GM21381 (cell line): Measurements from ENCODE around the gene RHBDF1.

ENCODE experiments used
- ATAC-seq: cut with Tn5 transposase; IDR thresholded peaks from one replicate; pipeline ENCODE4 v1.9.1; 2021; ENCODE audit warnings: mild to moderate bottlenecking, moderate library complexity; ENCODE audit not compliant: unreplicated experiment

RHBDF1 gene

DNA sequence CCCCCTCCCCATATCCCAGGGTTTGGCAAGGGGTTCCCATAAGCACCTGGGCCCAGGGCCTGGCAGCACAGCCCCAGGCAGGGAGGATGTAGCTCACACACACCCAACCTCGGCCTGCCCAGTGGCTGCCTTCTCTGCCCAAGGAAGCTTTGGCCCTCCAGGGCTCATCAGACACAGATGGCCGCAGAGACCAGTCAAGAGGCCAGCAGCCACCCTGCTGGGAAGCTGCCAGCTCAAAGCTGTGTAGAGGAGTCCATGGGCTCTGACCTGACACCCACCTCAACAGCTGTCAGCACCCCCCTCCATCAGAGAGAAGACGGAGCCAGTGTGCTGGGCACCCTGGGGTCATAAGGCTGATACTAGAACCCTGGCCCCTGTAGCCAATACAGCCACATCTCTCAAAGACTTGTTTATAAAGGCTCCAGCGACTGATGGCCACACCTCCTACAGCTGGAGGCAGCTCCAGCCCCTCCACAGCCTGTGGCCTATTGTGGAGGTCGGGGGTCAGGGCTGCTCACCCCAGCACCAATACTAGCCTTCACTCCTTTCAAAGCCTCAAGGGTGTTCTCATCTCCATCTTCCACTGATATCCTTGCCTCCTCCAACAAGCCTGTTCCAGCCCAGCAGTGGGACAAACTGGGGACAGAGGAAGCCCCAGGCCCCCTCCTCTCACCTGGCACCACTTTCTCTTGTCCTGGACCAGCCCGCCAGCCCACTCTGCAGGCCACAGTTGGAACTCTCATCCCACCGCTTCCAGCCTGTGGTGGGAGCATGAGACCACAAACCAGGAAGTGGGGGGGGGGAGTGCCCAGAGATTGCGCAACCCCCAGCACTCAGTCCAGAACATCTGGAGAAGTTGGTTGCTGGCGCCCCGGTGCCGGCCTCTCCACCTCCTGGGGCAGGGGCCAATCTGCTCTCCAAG, 3.4 kb upstream of the RHBDF1 start:
- ATAC-seq = no peak

DNA sequence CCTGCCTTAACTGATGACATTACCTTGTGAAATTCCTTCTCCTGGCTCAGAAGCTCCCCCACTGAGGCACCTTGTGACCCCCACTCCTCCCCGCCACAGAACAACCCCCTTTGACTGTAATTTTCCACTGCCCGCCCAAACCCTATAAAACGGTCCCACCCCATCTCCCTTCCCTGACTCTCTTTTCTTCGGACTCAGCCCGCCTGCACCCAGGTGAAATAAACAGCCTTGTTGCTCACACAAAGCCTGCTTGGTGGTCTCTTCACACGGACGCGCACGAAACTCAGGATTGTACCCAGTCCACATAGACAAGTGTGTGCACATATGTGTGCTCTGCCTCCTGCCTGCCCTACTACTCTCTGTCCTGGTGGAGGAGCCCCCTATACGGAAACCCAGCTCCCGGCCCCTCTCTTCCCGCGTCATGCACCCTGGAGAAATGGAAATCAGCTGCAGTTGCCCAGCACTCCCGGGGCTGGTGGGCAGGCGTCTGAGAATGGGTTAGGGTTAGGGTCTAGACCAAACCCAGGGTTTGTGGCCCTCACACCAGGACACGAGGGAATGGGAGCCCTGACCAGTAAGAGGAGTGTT, 2.4 kb upstream of the RHBDF1 start:
- ATAC-seq = no peak

DNA sequence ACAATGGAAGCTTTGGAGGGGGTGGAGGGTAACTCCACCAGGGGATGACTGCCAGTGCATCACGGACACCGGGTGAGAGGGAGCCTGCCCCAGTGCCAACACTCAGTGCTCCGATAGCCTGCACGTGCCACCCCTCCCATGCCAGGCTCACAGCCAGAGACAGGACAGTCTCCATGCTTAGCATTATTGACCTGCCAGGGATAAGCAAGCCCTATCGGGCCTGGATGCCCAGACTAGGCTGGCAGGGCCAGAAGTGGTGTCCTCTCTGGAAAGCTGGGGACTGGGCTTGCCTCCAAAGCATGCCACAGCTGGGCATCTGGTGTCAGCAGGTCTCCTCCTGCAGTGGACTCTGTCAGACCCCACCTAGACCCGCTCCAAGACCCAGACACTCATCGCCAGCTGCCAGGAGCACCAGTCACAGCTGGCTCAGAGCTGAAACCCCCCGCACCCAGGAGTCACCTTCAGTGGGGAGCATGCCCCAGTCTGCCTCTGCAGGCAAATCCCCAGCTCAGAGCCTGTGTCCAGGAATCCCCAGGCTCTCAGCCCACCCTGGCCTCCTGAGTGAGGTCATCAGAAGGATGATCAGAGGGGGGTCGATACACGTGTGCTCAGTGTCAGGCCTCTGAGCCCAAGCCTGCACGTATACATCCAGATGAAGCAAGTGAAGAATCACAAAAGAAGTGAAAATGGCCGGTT, 1.8 kb upstream of the RHBDF1 start:
- no peak for ATAC-seq

DNA sequence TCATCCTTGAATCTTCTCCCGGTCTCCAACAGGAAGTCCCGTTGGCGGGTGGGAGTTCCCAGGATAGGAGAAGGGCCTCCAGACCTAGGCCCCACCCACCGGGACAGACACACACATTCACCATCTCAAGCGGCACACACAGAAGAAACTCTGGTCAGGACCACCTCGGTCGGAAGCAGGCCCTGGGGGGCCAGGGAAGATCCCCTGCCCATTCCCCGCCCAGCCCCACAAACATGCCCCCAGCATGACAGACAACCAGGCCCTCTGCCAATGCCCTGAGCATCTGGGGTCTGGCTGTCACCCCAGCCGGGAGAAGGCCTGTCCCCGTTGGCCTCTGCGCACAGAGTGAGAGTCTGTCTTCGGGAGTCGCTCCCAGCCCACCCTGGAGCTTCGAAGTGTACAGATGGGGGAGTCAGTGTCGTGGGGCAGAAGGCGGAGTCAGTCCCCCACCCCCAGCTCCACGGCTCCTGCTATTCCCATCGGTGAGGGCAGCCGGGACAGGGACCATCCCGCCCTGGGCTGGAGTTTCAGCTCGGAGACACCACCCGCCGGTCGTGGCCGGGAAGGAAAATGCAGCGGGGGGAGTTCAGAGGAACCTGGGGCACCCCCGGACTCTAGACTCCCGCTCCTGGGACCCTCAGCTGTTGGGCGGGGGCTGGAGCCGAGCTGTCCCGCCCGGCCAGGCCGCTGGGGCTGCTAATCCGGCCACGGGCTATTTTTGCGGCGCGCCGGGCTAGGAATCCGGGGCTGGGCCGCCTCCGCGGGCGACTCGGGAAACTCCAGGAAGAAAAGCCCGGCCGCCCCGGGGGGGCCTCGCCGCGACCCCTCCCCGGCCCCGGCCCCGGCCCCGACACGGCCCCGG, 660 bp downstream of the RHBDF1 start:
- no peak for ATAC-seq

DNA sequence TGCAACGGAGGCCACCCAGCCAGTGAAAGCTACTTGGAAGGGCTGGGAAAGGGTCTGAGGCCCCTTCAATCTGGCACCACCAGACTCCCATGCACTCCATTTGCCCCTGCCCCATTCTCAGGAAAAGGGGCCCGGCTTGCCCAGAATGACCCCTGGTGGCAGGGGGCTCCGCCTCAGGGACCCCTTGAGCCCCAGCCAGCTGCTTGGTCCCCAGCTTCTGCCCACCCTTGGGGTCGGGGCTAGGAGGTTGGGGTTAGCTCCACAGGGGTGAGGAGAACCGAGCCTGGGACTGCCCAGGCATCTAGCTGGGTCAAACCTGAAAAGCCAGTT, 1.3 kb downstream of the RHBDF1 start:
- no peak for ATAC-seq

DNA sequence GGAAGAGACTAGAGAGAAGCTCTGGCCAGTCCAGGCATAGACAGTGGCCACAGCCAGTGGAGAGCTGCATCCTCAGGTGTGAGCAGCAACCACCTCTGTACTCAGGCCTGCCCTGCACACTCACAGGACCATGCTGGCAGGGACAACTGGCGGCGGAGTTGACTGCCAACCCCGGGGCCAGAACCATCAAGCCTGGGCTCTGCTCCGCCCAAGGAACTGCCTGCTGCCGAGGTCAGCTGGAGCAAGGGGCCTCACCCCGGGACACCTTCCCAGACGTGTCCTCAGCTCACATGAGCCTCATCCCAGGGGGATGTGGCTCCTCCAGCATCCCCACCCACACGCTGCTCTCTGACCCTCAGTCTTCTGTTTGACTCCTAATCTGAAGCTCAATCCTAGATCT, 3.2 kb downstream of the RHBDF1 start:
- ATAC-seq = no peak

DNA sequence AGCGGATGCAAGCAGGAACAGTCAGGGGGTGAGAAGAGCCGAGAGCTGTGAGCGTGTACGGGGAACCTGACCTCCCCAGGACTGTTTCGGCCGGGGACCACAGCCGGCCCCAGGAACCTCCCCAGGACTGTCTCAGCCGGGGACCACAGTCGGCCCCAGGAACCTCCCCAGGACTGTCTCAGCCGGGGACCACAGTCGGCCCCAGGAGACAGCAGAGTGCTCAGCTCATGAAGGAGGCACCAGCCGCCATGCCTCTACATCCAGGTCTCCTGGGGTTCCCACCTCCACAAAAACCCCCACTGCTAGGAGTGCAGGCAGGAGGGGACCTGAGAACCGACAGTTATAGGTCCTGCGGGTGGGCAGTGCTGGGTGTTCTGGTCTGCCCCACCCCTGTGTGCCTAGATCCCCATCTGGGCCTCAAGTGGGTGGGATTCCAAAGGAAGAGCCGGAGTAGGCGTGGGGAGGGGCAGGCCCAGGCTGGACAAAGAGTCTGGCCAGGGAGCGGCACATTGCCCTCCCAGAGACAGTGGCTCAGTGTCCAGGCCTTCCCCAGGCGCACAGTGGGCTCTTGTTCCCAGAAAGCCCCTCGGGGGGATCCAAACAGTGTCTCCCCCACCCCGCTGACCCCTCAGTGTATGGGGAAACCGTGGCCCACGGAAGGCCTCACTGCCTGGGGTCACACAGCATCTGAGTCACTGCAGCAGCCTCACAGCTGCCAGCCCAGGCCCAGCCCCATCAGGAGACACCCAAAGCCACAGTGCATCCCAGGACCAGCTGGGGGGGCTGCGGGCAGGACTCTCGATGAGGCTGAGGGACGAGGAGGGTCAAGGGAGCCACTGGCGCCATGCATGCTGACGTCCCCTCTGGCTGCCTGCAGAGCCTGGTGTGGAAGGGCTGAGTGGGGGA, 4.3 kb downstream of the RHBDF1 start:
- ATAC-seq = no peak

DNA sequence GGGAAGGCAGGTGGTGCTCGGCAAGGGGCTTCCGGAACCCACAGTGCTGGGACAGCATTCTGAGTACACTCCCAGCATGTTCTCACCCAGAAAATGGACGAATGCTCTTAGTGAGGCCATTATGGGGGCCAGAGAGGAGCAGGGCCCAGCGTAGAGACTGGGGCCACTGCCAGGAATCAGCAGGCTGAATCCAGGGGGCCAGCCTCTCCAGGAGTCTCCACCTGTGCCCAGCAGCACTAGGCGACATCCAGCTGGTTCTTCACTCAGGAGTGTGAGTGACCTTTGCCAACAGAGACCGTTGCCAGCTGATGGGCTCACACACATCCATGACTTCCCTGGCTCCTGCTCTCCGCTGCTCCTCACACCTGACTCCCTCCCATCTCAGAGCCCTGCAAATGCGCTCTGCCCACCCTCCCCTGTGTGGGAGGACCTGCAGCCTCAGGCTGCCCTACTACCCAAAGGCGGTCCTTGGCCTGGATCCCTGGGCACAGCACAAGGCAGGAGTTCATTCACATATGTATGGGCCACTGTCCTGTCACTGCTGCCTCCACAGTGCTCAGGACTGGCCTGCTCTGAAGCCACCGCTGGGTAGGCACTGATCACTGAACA, 5.1 kb downstream of the RHBDF1 start:
- ATAC-seq = no peak

DNA sequence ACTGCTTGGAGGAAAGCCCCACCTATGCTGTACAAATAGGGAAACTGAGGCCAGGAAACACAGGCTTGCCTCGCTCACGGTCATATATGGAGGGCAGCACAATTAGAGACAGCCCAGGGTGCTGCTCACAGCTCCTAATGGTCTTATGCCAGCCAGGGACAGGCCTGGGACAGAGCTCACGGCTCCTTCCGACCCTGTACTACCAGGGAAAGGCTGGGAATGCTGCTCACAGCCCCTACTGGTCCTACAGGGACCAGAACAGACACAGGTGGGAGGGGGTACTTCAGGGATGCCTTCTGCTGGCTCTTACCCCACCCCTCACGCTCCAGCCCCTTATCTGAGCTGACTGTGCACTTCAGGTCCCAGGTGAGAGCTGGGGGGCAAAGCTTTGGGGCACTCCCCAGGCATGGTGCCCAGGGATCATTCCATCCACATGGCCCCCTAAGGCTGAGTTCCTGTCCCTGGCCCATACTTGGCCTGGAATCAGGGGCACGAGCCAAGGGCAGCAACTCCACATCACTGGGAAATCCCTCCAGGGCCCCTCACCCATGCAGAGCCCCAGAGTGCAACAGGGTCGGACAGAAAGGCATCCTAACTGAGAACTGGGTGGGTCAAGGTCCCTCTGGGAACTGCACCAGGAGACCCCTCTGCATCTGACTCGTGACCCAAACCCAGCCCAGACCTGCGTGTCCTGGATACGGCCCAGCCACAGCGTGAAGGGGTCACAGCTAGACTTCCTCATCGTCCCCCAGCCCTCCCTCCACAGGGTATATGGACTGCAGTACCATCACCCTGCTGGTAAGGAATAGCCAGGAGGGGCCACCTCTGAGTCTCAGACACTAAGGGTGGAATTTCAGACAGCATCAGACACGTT, 5.9 kb downstream of the RHBDF1 start:
- no peak for ATAC-seq

DNA sequence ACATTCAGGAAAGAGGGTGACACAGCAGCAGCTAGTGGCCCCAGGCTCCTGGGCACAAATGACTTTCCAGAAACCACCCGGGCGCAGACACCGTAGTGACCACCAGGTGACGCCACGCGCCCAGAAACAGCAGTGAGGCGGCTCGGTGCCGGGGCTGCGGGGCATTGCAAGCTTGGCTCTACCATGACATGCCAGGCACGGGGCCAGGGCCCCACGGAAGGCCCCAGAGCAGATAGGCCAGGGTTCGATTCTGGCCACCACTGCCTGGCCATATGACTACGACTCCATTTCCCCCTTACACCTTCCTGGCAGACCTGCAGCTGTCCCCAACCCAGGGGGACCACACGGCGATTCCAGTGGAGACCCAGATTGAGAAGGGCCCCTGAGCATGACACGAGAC, 6.7 kb downstream of the RHBDF1 start:
- ATAC-seq = no peak

DNA sequence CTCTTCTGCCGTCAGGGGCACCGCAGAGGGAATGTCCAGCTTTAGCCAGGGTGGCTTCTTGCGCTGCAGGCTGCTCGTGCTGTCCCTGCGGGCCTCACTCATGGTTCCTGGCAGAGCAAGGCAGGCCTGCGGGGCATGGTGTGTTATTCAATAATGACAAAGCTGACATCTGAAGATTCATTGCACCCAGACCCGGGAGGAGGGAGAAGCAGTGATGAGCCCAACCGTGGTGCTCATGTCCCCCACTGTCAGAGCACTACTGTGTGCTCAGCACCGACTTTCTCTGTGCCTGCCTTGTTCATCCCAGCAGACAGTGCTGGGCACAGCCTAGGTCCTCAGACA, 7.5 kb downstream of the RHBDF1 start:
- ATAC-seq = no peak

DNA sequence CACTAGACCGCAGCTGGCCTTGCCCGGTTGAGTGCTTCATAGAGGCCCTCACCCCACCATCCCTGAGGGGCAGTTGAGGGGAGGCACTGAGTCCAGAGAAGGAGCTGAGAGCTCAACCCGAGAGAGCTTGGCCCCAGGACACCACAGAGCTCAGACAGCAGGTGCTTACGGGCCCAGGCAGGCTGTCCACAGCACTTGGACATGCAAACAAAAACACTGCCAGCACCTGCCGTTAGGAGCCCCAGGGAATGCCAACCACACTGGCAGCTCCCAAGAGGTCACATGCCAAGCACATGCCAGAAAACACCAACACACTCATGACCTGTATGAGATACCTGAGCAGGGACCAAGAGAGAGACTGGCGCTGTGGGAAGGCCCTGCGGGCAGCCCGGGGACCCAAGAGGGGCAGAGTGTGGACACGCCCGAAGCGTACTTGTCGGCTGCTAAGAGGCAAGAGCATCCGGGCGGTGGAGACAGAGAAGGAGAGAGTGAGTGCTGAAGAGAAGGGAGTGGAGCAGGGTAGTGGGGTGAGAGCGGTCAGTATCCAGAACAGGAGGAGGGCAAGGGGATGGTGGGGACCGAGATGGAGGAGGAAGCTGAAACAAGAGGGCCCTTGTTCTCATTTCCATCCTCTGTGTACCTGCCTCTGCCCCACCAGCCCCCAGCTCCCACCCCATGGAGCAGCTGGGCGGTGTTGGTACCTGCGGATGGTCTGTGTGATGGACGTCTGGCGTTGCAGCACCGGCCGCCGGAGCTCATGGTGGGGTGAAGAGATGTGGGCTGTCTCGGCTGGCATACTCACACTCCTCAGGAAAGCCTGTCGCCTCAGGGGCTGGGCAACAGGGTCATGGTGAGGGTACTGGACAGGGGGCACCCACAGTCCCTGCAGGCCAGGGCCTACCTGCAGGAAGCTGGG, 8.2 kb downstream of the RHBDF1 start:
- ATAC-seq = no peak

DNA sequence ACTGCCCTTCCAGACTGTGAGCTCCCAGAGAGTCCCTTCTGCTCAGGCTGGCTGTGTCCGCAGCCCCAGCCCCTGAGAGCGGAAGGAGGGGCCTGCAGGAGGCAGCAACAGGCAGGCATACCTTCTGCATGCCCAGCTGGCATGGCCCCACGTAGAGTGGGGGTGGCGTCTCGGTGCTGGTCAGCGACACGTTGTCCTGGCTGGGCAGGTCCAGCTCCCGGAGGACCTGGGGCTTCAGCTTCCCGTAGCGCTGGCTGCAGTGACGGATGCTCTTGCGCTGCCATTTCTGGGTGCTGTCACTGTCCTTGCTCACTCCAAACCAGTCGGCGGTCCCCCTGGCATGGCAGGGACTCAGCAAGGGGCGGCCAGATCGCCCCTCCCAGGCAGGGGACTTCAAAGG, 9.0 kb downstream of the RHBDF1 start:
- no peak for ATAC-seq

DNA sequence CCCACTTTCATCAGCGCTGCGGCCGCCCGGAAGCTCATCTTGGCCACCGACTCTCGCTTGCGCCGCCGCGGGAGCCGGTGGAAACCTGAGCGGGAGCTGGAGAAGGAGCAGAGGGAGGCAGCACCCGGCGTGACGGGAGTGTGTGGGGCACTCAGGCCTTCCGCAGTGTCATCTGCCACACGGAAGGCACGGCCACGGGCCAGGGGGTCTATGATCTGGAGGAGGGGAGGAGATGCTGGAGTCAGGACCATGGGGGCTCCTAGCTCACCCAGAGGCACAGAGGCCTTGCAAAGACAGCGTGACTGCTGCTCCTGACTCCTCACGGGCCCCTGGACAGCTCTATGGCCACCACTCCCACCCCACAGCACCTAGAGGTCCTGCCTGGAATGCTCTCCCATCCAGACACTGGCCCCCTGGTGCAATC, 9.5 kb downstream of the RHBDF1 start:
- ATAC-seq = no peak

DNA sequence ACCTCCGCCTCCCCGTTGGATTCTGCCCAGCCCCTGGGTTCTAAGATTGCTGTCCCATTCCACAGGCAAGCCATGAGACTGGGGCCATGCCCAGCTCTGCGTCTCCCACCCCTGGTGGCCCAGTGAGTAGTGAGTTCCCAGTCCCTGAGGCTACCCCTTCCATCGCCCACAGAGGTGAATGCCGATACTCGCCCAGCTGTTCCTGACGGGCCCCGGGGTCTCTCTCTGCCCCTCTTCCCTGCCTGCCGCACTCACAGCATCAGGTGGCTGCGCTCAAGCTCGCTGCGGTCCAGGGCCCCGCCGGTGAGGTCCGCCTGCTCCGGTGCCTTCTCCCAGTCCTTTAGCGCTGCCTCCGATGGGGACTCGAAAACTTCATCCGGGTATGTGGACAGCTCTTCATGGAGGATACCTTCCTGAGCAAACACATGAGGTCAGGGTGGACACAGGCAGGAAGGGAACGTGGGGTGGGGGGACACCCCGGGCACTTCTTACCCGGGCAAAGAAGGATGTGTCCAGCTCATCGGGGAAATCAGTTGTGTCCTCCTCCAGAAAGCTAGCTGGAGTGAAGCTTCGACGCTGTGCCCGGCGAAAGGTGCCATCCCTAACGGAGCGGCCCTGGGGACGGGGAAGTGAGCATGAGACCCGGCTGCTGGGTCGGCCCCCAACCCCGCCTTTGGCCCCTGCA, 10.0 kb downstream of the RHBDF1 start:
- ATAC-seq = no peak

DNA sequence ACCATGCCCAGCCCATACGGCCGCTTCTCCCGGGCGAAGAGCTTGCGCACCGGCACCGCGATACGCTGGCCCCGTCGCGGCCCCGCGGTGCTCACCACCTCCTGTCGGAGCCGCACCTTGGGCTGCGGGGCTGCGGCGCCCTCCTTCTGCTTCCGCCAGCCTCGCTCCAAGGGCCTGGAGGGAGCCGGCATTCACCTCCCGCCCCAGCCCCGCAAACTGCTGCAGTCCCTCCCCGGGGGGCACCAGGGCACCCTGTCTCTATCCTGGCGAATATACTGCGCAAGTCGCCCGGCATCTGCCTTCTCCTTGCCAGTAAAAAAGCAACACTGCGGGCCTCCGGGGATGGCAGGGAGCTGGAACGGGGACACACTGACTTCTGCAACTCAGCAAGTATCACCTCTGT, 10.6 kb downstream of the RHBDF1 start:
- no peak for ATAC-seq
